ENCODE results near the gene TNFAIP8. TPM values are rescaled to one million over a fixed set of nuclear protein-coding genes. Genes with fewer than 3 reads are reported as not detected.
A peak's percentile ranks its signal among the peaks of the same experiment; 100 is the strongest.

The TNFAIP8 gene
- total and polyA plus RNA-seq, 2 experiments from 2014 or later, result 21.9 to 24.9 TPM

GRCh38 chr5:119329666-119330065 lies 26.2 kb upstream of the TNFAIP8 start:
- Histone ChIP-seq H3K27me3 (no peaks in the 10 kb centered on the region), H3K9me3 (ENCODE audit: low read depth) (no peaks in the 10 kb centered on the region), H3K27ac (peak overlapping the region; percentile 52), H3K4me1 (ENCODE audit: low read depth) (peaks cover 30% of the 10 kb centered on the region), H3K36me3 (no peaks in the 10 kb centered on the region), H3K4me3 (no peak overlapping the region)
- no peak for DNase-seq (ENCODE audit: low read depth in 1 of 2, low spot score in 1 of 2)
- TF ChIP-seq, protein P1, sequence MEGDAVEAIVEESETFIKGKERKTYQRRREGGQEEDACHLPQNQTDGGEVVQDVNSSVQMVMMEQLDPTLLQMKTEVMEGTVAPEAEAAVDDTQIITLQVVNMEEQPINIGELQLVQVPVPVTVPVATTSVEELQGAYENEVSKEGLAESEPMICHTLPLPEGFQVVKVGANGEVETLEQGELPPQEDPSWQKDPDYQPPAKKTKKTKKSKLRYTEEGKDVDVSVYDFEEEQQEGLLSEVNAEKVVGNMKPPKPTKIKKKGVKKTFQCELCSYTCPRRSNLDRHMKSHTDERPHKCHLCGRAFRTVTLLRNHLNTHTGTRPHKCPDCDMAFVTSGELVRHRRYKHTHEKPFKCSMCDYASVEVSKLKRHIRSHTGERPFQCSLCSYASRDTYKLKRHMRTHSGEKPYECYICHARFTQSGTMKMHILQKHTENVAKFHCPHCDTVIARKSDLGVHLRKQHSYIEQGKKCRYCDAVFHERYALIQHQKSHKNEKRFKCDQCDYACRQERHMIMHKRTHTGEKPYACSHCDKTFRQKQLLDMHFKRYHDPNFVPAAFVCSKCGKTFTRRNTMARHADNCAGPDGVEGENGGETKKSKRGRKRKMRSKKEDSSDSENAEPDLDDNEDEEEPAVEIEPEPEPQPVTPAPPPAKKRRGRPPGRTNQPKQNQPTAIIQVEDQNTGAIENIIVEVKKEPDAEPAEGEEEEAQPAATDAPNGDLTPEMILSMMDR (IDR thresholded peaks at IDR 0.05; ENCODE audit: low read depth, low read length), result no peak

- Histone ChIP-seq H3K27ac (no peak overlapping the region), H3K4me3 (no peak overlapping the region)
These were observed 25.2 kb upstream of the TNFAIP8 start for GRCh38 chr5:119330367-119331183.

DNA sequence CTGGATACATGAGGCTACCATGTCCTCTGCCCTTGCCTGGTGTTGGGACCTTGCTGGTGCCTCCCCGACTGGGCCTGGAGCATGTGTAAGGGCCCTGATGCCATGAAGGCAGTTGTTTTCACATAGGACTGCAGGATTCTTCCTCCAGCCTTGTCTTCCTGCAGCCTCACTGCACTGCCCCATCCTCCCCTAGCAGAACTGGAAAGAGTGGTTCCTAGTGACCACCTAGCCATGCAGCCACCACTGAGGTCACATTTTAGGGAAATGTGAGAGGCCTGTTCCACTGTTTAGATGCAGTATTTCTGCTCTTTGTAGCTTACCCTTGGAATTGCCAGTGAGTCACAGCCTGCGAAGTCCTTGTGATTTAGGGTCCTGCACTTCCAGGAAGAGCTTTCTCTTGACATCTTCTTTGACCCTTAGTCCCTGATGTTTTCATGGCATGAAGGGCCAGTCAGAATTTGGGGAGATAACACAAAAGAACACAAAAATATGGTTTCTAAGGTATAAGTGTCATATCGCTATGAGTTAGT lies 24.2 kb upstream of the TNFAIP8 start:
- Histone ChIP-seq H3K27ac (no peak overlapping the region), H3K27me3 (no peaks in the 10 kb centered on the region), H3K36me3 (no peaks in the 10 kb centered on the region), H3K9me3 (ENCODE audit: low read depth) (no peaks in the 10 kb centered on the region), H3K4me3 (no peak overlapping the region), H3K4me1 (ENCODE audit: low read depth) (peaks cover 31% of the 10 kb centered on the region)
- TF ChIP-seq, protein P1 (IDR thresholded peaks at IDR 0.05; ENCODE audit: low read depth, low read length), result no peak
- no peak for DNase-seq (ENCODE audit: low read depth in 1 of 2, low spot score in 1 of 2)

More at GRCh38 chr5:119330367-119331183, 25.2 kb upstream of the TNFAIP8 start:
- Histone ChIP-seq H3K9me3 (ENCODE audit: low read depth) (no peaks in the 10 kb centered on the region), H3K4me1 (ENCODE audit: low read depth) (peaks cover 29% of the 10 kb centered on the region), H3K27me3 (no peaks in the 10 kb centered on the region), H3K36me3 (no peaks in the 10 kb centered on the region)
- TF ChIP-seq, protein P1 (IDR thresholded peaks at IDR 0.05; ENCODE audit: low read depth, low read length), result no peak
- no peak for DNase-seq (ENCODE audit: low read depth in 1 of 2, low spot score in 1 of 2)

GRCh38 chr5:119332208-119332607 lies 23.6 kb upstream of the TNFAIP8 start:
- H3K27ac ChIP-seq, result no peak overlapping the region
- no peak overlapping the region for H3K4me3 ChIP-seq
- no peak for DNase-seq (ENCODE audit: low read depth in 1 of 2, low spot score in 1 of 2)
- H3K27me3 ChIP-seq, result no peaks in the 10 kb centered on the region
- TF ChIP-seq, protein P1 (IDR thresholded peaks at IDR 0.05; ENCODE audit: low read depth, low read length), result no peak
- peaks cover 36% of the 10 kb centered on the region for H3K4me1 ChIP-seq (ENCODE audit: low read depth)
- H3K36me3 ChIP-seq, result no peaks in the 10 kb centered on the region
- no peaks in the 10 kb centered on the region for H3K9me3 ChIP-seq (ENCODE audit: low read depth)

- Histone ChIP-seq H3K27ac (no peak overlapping the region), H3K4me3 (no peak overlapping the region), H3K9me3 (ENCODE audit: low read depth) (no peaks in the 10 kb centered on the region), H3K36me3 (no peaks in the 10 kb centered on the region), H3K4me1 (ENCODE audit: low read depth) (peaks cover 44% of the 10 kb centered on the region), H3K27me3 (no peaks in the 10 kb centered on the region)
- no peak for DNase-seq (ENCODE audit: low read depth in 1 of 2, low spot score in 1 of 2)
- TF ChIP-seq, protein P1 (IDR thresholded peaks at IDR 0.05; ENCODE audit: low read depth, low read length), result no peak
These were observed 22.8 kb upstream of the TNFAIP8 start for GRCh38 chr5:119332978-119333401.
